Stimulated activated CD4-positive, alpha-beta T cell treated with anti-CD3 and anti-CD28 coated beads, Interleukin-1b, Interleukin-23, amount 100 ng/mL, for 24 hours (primary cell): Measurements from ENCODE around the gene EXOSC3.
A peak's percentile ranks its signal among the peaks of the same experiment; 100 is the strongest.
"Not testable (repeated sequence)": the region's sequence is repeated elsewhere in the genome, so short reads cannot be mapped to it uniquely, and the experiment has no call there.

Experiments used
- DNase-seq, 4 experiments: peaks; one replicate each; pipeline ENCODE4 v3.0.0-alpha.2; 2020; ENCODE audit warnings: low read depth in 4 of 4, low spot score in 1 of 4

Gene EXOSC3

DNA sequence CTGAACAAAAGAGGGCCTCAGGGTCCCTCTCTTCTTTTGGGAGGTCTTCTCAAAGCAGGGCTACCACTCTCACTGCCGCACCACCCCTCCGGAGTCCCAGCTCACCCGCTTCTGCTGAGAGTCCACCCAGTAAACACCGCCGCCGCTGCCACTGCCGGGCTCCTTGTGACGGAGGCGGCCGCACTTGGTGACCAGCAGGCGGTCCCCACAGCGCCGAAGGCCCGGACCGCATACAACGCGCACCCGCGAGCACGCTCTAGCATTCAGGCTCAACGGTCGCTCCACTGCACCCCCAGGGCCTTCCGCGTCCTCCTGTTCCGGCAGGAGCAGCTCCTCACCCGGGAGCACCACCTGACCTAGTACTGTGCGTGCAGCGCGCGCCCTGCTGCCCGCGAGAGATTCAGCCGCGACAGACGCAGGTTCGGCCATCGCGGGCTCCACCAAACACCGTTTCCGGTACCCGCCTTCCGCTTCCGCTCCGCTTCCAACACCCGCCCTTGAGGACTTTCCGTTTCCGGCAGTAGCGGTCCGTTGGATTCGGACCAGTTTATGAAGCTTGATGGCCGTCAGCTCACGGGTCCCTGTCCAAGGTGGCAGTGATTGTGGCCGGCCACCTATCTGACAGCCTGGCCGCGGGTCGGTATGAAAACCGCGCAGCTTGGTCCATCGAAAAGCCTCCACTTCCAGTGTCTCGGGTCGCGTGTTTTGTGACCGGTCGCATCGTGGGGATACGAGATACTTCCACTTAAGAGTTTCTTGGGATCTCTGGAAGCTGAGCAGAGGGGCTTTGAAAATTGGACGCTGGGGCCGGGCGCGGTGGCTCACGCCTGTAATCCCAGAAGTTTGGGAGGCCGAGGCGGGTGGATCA is at the start of gene EXOSC3:
TSS of gene EXOSC3 (minus strand) at position 449 of the 868 bp plus-strand sequence. CDS start at position 429, 20 bp downstream.
- peak; percentile 71 to 84 (median 82) for DNase-seq

GRCh38 chr9:37827483-37828165 is 42.8 kb upstream of the EXOSC3 start:
- DNase-seq = no peak

DNA sequence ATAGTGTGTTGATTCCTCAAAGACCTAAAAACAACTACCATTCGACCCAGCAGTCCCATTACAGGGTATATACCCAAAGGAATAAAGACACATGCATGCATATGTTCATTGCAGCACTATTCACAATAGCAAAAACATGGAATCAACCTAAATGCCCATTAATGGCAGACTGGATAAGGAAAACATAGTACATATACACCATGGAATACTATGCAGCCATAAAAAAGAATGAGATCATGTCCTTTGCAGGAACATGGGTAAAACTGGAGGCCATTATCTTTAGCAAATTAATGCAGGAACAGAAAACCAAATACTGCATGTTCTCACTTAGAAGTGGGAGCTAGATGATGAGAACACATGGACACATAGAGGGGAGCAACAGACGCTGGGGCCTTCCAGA is 40.3 kb upstream of the EXOSC3 start:
- not testable (repeated sequence) for DNase-seq

DNA sequence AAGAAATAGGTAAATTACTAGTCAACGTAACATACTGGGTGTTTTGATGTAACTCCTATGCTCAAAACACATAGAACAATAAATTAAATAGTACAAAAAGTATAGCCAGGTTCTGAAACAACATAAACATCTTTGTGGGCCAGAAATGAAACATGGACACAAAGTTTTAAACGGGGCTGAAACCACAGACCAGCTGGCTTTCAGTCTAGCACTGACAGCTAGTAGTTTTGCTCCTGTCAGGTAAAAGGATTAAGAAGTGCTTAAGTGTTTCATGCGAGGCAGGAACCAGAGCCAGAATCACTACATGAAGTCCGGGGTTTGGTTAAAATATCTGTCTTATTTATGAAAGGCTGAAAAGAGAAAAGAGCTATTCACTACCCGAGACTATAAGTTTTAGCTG is 35.3 kb upstream of the EXOSC3 start:
- DNase-seq = no peak

DNA sequence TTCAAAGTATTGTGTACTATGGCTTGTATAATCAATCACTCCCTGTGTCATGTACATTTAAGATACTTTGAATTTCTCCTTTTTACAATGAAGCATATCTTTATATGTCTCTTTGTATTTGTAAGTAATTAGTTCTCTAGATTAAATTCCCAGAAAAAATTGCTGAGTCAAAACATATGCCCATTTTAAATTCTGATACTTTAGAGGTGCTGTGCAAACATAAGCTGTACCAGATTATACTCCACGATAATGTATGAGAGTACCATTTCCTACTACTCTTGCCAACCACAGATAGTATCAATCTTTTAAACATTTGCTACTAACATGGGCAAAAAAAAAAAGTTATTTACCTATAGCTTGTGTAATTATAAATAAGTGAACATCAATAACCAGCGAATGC is 34.0 kb upstream of the EXOSC3 start:
- DNase-seq = no peak

DNA sequence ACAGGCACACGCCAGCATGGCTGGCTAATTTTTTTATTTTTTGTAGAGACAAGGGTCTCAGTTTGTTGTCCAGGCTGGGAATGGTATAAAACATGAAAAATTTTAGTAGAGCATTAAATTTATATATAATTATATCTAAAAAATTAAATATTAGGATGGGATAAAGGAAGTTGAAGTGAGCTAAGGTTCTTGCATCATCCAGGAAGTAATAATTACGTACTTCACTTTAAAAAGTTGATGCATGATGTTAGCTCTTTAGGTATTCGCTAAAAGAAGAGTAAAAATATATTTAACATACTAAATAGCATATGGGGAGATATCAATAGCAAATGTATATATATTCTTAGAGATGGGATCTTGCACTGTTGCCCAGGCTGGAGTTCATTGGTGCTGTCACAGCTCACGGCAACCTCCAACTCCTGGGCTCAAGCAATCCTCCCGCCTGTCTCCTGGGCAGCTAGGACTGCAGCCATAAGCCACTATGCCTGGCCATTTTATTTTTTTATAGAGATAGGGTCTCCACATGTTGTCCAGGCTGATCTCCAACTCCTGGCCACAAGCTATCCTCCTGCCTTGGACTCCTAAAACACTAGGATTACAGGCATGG is 28.0 kb upstream of the EXOSC3 start:
- DNase-seq = no peak

DNA sequence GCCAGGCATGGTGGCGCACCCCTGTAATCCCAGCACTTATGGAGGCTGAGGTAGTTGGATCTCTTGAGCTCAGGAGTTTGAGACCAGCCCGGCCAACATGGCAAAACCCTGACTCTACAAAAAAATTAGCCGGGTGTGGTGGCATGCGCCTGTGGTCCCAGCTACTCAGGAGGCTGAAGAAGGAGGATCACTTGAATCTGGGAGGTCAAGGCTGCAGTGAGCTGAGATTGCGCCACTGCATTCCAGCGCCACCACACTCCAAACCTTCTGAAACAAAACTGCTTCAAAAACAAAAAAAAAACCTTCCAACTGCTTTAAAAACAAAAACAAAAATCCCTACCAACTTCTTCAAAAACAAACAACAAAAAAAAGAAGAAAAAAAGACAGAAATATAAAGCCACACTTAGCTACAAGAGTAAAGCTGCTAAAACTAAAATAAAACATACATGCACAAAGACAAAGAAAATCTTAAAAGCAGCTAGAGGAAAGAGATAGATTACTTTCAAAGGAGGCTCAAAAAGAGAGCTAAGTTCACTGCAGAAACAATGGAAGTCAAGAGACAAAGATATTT is 27.1 kb upstream of the EXOSC3 start:
- DNase-seq = no peak

GRCh38 chr9:37809676-37810075 is 24.8 kb upstream of the EXOSC3 start:
- DNase-seq = not testable (repeated sequence)

- no peak for DNase-seq
Measured at GRCh38 chr9:37806271-37806670, 21.4 kb upstream of the EXOSC3 start.

DNA sequence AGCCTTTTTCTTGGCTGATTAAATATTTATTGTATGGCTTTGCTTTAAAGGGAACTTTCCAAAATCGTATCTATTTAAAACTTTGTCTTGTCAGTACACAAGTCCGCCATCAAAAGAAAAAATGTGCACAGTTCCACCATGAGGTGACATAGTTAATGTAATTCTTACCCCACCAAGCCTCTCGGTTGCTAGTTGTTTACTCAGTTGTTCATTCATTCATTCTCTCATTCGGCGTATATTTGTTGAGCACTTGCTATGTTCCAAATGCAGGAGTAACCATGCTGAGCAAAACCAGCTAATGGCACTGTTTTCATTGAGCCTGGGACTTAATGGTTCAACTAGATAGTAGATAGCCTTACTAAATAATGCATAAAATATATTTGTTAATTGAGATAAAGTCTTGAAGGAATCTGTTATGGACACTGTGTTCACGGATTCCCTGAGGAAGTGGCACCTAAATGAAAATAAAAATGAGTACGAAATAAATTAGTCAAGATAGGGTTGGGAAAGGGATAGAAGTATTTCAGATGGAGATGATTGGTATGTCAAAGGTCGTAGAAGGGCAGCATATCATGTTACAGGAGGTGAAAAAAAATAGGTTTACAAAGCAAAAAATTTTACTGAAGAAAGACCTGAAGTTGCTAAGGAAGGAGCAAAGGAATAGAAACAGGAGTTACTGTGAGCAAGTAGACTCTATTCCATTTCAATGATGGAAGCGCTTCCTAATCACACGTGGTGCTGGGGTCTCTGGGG is 17.3 kb upstream of the EXOSC3 start:
- DNase-seq = no peak

DNA sequence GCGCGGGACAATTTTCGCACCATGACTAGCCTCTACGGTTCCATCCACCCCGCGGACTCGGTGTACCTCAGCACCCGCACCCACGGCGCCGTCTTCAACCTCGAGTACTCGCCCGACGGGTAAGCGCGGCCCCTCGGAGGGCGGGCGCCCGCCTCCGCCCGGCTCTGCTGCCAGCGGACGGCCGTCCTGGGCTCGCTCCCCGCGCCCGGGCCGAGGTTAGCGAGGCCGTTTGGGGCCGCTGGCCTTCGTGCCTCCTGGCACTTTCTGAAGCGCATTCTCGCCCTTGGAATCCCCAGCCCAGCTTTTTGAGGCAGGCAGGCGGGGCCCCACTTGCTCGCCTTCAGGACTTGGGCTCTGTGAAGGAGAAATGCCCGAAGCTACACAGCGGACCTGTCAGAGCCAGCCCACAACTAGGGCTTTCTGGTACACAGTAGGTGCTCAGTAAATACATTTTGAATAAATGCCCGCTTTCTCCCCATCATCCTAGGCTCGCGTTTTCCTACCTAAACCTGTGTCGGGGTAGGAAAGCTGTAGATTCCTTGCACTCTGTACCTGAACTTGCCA is 16.5 kb upstream of the EXOSC3 start:
- DNase-seq = no peak

GRCh38 chr9:37800631-37801286 is 15.9 kb upstream of the EXOSC3 start, which contains the start of gene DCAF10:
TSS of gene DCAF10 (plus strand) at chr9:37800797. CDS start at chr9:37800867, 70 bp downstream.
- peak; percentile 76 to 88 (median 84) for DNase-seq

DNA sequence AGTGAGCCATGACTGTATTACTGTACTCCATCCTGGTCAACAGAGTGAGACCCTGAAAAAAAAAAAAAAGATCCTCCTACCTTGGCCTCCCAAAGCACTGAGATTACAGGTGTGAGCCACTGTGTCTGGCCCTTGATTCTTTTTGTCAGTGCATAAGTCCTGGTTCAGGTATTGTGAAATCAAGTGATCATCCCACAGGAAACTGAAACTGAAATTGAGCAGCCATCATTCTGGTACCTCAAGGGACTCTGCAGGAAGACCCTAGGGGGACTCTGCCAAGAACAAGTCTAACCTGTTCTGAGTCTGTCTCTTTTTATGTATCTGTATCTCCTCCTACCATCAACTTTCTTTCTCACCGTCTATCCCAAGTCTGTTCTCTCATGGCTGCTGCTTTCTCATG is 13.8 kb upstream of the EXOSC3 start:
- no peak for DNase-seq

- DNase-seq = no peak
Measured at GRCh38 chr9:37796232-37796631, 11.4 kb upstream of the EXOSC3 start.

DNA sequence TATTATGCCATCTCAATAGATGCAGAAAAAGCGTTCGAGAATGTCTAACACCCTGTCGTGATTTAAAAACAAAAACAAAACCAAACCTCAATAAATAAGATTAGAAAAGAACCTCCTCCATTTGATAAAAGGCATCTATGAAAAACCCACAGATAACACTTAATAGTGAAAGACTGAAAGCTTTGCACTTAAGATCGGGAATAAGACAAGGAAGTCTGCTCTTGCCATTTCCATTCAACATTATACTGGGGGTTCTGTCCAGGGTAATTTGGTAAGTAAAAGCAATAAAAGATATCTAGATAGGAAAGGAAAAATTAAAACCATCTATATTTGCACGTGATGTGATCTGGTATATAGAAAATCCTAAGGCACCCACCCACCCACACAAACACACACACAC is 7.3 kb upstream of the EXOSC3 start:
- no peak for DNase-seq

- DNase-seq = no peak
Measured at GRCh38 chr9:37790096-37790495, 5.2 kb upstream of the EXOSC3 start.

GRCh38 chr9:37788332-37788731 is 3.5 kb upstream of the EXOSC3 start:
- DNase-seq = no peak

DNA sequence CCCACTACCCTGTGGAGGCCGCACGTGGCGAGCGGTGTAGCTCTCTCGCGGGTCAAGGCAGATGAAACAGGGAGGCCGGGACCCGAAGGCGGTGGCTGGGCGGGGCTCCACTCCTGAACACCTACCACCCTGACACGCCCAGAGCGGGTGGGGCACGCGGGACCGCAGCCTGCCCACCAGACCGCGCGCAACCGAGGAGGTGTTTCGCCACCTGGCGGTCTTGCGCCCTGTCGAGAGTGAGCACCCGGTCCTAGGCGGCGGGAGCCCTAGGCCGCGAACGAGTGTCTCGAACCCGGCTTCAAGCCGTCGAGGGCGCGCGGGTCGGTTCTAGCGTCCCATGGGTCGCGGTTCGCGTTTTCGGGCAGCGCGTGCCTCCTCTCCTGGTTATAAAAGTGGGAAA is 2.2 kb upstream of the EXOSC3 start:
- no peak for DNase-seq

GRCh38 chr9:37784291-37784615 is 611 bp downstream of the EXOSC3 start:
- DNase-seq = no peak

DNA sequence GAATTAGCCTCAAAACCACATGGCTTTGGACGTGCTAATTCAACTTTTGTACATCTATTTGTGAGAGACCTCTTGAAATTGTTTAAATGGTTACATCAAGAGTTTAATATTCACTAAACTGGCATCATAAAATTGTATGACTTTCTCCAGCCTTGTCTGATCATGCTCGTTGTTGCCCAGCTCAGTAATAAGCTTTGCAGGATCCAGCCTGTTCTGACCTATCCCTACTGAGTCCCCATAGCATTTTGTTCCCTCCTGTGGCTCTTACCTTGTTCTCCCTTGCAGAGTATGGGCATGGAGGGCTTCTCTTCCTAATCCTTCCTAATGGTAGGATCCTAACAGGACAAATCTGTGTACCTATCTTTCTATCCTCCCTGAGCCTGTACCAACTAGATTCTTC is 6.3 kb downstream of the EXOSC3 start:
- no peak for DNase-seq
